H9 (cell line): ENCODE measurements around the gene THOC5. TPM values are rescaled to one million over a fixed set of nuclear protein-coding genes. Genes with fewer than 3 reads are reported as not detected.

Experiments
- DNase-seq: peaks from one replicate; pipeline ENCODE4 v3.0.0-alpha.2; 2017
- H2AFZ ChIP-seq: one replicate; pipeline ENCODE4 v1.6.1; 2013; ENCODE audit warnings: mild to moderate bottlenecking, low read length, control low read depth, moderate library complexity
- H2AK5ac ChIP-seq: 2 replicates; pipeline ENCODE4 v1.6.1; 2013; ENCODE audit warnings: low read length, control low read depth, mixed read lengths; ENCODE audit not compliant: insufficient read length
- H2BK120ac ChIP-seq: one replicate; pipeline ENCODE4 v1.6.1; 2013; ENCODE audit warnings: low read depth, mild to moderate bottlenecking, low read length, control low read depth, inconsistent platforms; ENCODE audit not compliant: poor library complexity, severe bottlenecking
- H2BK12ac ChIP-seq: 2 replicates; pipeline ENCODE4 v1.6.1; 2013; ENCODE audit warnings: low read length, control low read depth, mixed read lengths, low read depth; ENCODE audit not compliant: insufficient read length
- H2BK15ac ChIP-seq: 2 replicates; pipeline ENCODE4 v1.6.1; 2013; ENCODE audit warnings: low read depth, low read length, control low read depth
- H2BK20ac ChIP-seq: one replicate; pipeline ENCODE4 v1.6.1; 2013; ENCODE audit warnings: low read depth, mild to moderate bottlenecking, low read length, control low read depth, inconsistent platforms; ENCODE audit not compliant: poor library complexity, severe bottlenecking
- H2BK5ac ChIP-seq: 2 replicates; pipeline ENCODE4 v1.6.1; 2013; ENCODE audit warnings: low read length, control low read depth, mixed read lengths; ENCODE audit not compliant: insufficient read length
- H3K14ac ChIP-seq: 2 replicates; pipeline ENCODE4 v1.6.1; 2013; ENCODE audit warnings: low read length, control low read depth; ENCODE audit not compliant: insufficient read depth
- H3K18ac ChIP-seq: 2 replicates; pipeline ENCODE4 v1.6.1; 2013; ENCODE audit warnings: low read depth, mild to moderate bottlenecking, mixed read lengths, low read length, control low read depth; ENCODE audit not compliant: insufficient read length
- H3K23ac ChIP-seq: 2 replicates; pipeline ENCODE4 v1.6.1; 2013; ENCODE audit warnings: low read length, control low read depth, mixed read lengths, low read depth; ENCODE audit not compliant: insufficient read length
- H3K23me2 ChIP-seq: 2 replicates; pipeline ENCODE4 v1.6.1; 2013; ENCODE audit warnings: low read depth, mild to moderate bottlenecking, mixed read lengths, low read length, control low read depth; ENCODE audit not compliant: insufficient read length, poor library complexity, severe bottlenecking
- H3K27ac ChIP-seq: 2 replicates; pipeline ENCODE4 v1.5.1; 2013; ENCODE audit warnings: low read length, control low read depth, mixed read lengths, low read depth; ENCODE audit not compliant: insufficient read length
- H3K27me3 ChIP-seq: 2 replicates; pipeline ENCODE4 v1.6.1; 2013; ENCODE audit warnings: low read length, control low read depth, inconsistent platforms; ENCODE audit not compliant: insufficient read depth
- H3K4ac ChIP-seq: 2 replicates; pipeline ENCODE4 v1.6.1; 2013; ENCODE audit warnings: low read depth, mild to moderate bottlenecking, control low read depth, inconsistent platforms, low read length, moderate library complexity
- H3K4me1 ChIP-seq: 2 replicates; pipeline ENCODE4 v1.6.1; 2013; ENCODE audit warnings: low read length, control low read depth, inconsistent platforms; ENCODE audit not compliant: insufficient read depth
- H3K4me2 ChIP-seq: 2 replicates; pipeline ENCODE4 v1.6.1; 2013; ENCODE audit warnings: low read length, control low read depth, mixed read lengths; ENCODE audit not compliant: insufficient read length, insufficient read depth
- H3K56ac ChIP-seq: 2 replicates; pipeline ENCODE4 v1.6.1; 2013; ENCODE audit warnings: low read depth, mild to moderate bottlenecking, mixed read lengths, low read length, control low read depth; ENCODE audit not compliant: insufficient read length
- H3K79me1 ChIP-seq: 2 replicates; pipeline ENCODE4 v1.6.1; 2013; ENCODE audit warnings: low read depth, mild to moderate bottlenecking, moderate library complexity, low read length, control low read depth, inconsistent platforms; ENCODE audit not compliant: insufficient read depth, poor library complexity, severe bottlenecking
- H3K79me2 ChIP-seq: 2 replicates; pipeline ENCODE4 v1.6.1; 2013; ENCODE audit warnings: low read length, control low read depth, inconsistent platforms; ENCODE audit not compliant: insufficient read depth
- H3K9ac ChIP-seq: 2 replicates; pipeline ENCODE4 v1.6.1; 2013; ENCODE audit warnings: low read length, control low read depth, mixed read lengths; ENCODE audit not compliant: insufficient read length; ENCODE audit errors: extremely low read depth
- H3K9me3 ChIP-seq: one replicate; pipeline ENCODE4 v1.6.1; 2013; ENCODE audit warnings: low read depth, low read length, inconsistent platforms; ENCODE audit not compliant: control insufficient read depth
- H3T11ph ChIP-seq: one replicate; pipeline ENCODE4 v1.6.1; 2013; ENCODE audit warnings: mild to moderate bottlenecking, low read length, control low read depth, inconsistent platforms
- H4K20me1 ChIP-seq: one replicate; pipeline ENCODE4 v1.6.1; 2013; ENCODE audit not compliant: control insufficient read depth, insufficient read length, insufficient read depth
- H4K5ac ChIP-seq: 2 replicates; pipeline ENCODE4 v1.6.1; 2013; ENCODE audit warnings: low read depth, mild to moderate bottlenecking, mixed read lengths, low read length, control low read depth; ENCODE audit not compliant: insufficient read length
- H4K8ac ChIP-seq: replicated peaks from 2 replicates; pipeline ENCODE4 v1.6.1; 2013; ENCODE audit warnings: low read length, control low read depth, mixed read lengths, low read depth; ENCODE audit not compliant: insufficient read length
- H4K91ac ChIP-seq: 2 replicates; pipeline ENCODE4 v1.6.1; 2013; ENCODE audit warnings: low read depth, mild to moderate bottlenecking, moderate library complexity, mixed read lengths, low read length, control low read depth; ENCODE audit not compliant: insufficient read length
- H3K27ac Mint-ChIP-seq, 3 experiments: 2 replicates in 2 of 3; 3 replicates in 1 of 3; pipeline ENCODE4 v1.8.0; 2020 to 2021; ENCODE audit warnings: mixed read lengths in 3 of 3, mild to moderate bottlenecking in 1 of 3, moderate library complexity in 1 of 3
- H3K27me3 Mint-ChIP-seq: 2 replicates; pipeline ENCODE4 v1.8.0; 2021; ENCODE audit warnings: low read depth, mild to moderate bottlenecking, moderate library complexity, mixed read lengths
- H3K36me3 Mint-ChIP-seq, 3 experiments: 2 replicates in 2 of 3; 3 replicates in 1 of 3; pipeline ENCODE4 v1.8.0; 2020 to 2021; ENCODE audit warnings: low read depth in 3 of 3, mixed read lengths in 3 of 3; ENCODE audit not compliant: insufficient read depth in 1 of 3
- H3K4me1 Mint-ChIP-seq, 2 experiments: 2 replicates each; pipeline ENCODE4 v1.8.0; 2020; ENCODE audit warnings: mixed read lengths in 2 of 2
- H3K4me3 Mint-ChIP-seq, 2 experiments: 2 replicates in 1 of 2; 3 replicates in 1 of 2; pipeline ENCODE4 v1.8.0; 2020 to 2021; ENCODE audit warnings: mild to moderate bottlenecking in 2 of 2, mixed read lengths in 2 of 2, moderate library complexity in 1 of 2
- H3K9me3 Mint-ChIP-seq, 2 experiments: 2 replicates in 1 of 2; 3 replicates in 1 of 2; pipeline ENCODE4 v1.8.0; 2020; ENCODE audit warnings: mild to moderate bottlenecking in 2 of 2, mixed read lengths in 2 of 2, moderate library complexity in 1 of 2
- WGBS: extraction: QIAGEN DNeasy Blood & Tissue Kit; methylation state at CpG from one replicate; pipeline ENCODE4 v1.1.7; 2013; ENCODE audit warnings: missing lambda C conversion rate, low lambda C conversion rate, mixed read lengths; ENCODE audit not compliant: insufficient read length; ENCODE audit errors: extremely low coverage; 5-methylcytosine and 5-hydroxymethylcytosine counted together
- total RNA-seq: library from RNA; stranded (reverse); gene quantifications from 2 replicates; pipeline ENCODE4 v1.2.1, GENCODE V29; 2021
- TF ChIP-seq, protein P1 (sequence below): fragments of 200-600 bp; sonication (generic); conservative IDR thresholded peaks from 3 replicates; pipeline ENCODE4 v1.8.0; 2021; ENCODE audit warnings: antibody characterized with exemption, mild to moderate bottlenecking

THOC5 gene
- total RNA-seq, 1 experiment from 2014 or later, result 71.8 TPM

GRCh38 chr22:29521526-29521925, 32.0 kb downstream of the THOC5 start:
- Mint-ChIP-seq H3K4me1 (no peaks in the 10 kb centered on the region), H3K9me3 (no peaks in the 10 kb centered on the region), H3K27me3 (no peaks in the 10 kb centered on the region), H3K4me3 (no peak overlapping the region), H3K27ac (peak overlapping the region in 1 of 3 experiments; percentile 36; a peak in 1 of 7 replicates), H3K36me3 (peaks cover 36 to 87% (median 85%) of the 10 kb centered on the region in 3 experiments; a peak in 6 of 7 replicates)
- Histone ChIP-seq H4K8ac (no peak overlapping the region), H3K23ac (no peak overlapping the region), H4K91ac (no peak overlapping the region), H3K14ac (no peak overlapping the region), H3T11ph (no peak overlapping the region), H3K56ac (no peak overlapping the region), H3K23me2 (no peaks in the 10 kb centered on the region), H3K4me2 (no peak overlapping the region), H2BK20ac (no peak overlapping the region), H2BK12ac (no peak overlapping the region), H2BK120ac (no peak overlapping the region), H2BK15ac (no peak overlapping the region), H3K79me1 (no peaks in the 10 kb centered on the region), H2AFZ (no peak overlapping the region), H3K27ac (no peak overlapping the region), H3K79me2 (no peaks in the 10 kb centered on the region), H3K27me3 (no peaks in the 10 kb centered on the region), H3K4me1 (no peaks in the 10 kb centered on the region), H3K18ac (no peak overlapping the region), H2AK5ac (no peak overlapping the region), H4K5ac (no peak overlapping the region), H3K4ac (no peak overlapping the region), H3K9ac (no peak overlapping the region), H3K9me3 (no peaks in the 10 kb centered on the region), H4K20me1 (no peaks in the 10 kb centered on the region), H2BK5ac (no peak overlapping the region)
- no CpG with 5 or more reads among the region's 7 CpGs for WGBS
- TF ChIP-seq, protein P1, sequence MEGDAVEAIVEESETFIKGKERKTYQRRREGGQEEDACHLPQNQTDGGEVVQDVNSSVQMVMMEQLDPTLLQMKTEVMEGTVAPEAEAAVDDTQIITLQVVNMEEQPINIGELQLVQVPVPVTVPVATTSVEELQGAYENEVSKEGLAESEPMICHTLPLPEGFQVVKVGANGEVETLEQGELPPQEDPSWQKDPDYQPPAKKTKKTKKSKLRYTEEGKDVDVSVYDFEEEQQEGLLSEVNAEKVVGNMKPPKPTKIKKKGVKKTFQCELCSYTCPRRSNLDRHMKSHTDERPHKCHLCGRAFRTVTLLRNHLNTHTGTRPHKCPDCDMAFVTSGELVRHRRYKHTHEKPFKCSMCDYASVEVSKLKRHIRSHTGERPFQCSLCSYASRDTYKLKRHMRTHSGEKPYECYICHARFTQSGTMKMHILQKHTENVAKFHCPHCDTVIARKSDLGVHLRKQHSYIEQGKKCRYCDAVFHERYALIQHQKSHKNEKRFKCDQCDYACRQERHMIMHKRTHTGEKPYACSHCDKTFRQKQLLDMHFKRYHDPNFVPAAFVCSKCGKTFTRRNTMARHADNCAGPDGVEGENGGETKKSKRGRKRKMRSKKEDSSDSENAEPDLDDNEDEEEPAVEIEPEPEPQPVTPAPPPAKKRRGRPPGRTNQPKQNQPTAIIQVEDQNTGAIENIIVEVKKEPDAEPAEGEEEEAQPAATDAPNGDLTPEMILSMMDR, result no peak
- DNase-seq, result no peak
